Medulla oblongata (tissue), 1 donor: ENCODE results near the gene MPIG6B.

Experiments used
- DNase-seq: peaks from one replicate; pipeline ENCODE4 v3.0.0-alpha.2; 2015; ENCODE audit errors: extremely low spot score

The MPIG6B gene

GRCh38 chr6:31721351-31722020, 1.7 kb upstream of the MPIG6B start, which contains the start of gene LY6G6C:
Gene LY6G6C, minus strand, starts transcription at chr6:31721746. Its CDS starts 67 bp downstream, at chr6:31721679.
- DNase-seq = no peak

GRCh38 chr6:31722173-31722572, 1.0 kb upstream of the MPIG6B start:
- DNase-seq = no peak

- no peak for DNase-seq
Observed at GRCh38 chr6:31723980-31724691, 963 bp downstream of the MPIG6B start.

- no peak for DNase-seq
Observed at GRCh38 chr6:31725502-31726350, 2.6 kb downstream of the MPIG6B start.

GRCh38 chr6:31727034-31727716, 4.0 kb downstream of the MPIG6B start:
- DNase-seq = peak; percentile 63

DNA sequence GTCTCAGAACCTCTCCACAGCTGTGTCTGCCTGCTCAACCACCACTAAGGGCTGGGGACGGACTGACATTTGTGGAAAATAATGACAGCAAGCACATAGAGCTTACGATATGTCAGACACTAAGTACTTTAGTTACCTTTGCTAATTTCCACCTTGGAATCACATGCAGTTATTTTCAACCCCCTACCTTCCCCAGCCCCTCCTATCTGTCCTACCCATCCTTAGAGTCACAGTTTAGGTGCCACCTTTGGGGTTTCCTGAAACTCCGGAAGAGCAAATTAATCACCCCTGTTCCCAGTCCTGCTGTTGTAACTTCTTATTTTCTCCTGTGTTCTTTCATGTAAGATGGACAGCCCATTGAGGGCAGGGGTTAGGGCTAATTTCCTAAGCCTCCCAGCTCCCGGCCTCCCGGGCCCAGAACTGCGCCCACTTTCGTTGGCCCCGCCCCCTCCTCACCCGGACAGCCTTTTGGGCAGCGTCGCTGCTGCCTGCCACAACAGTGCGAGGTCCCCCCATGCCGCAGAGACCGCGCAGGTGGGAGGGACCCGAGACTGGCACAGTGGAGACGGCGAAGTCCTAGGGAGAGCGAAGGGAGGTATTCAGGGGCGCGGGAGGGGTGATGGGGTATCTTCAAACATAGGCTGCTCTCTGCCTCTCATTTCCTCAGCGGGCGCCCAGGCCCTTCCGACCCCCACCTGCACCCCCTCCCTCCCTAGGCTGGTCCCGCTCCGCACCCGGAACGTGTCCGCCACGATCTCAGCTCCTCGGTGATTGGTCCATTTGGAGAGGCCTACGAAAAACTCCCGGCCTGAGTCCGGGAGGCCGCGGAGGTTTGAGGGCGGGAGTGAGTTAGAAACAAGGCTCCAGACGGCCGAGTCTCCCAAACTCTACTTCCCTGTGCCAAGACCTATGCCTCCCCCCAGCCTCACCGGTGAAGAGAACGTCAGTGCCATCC, 4.8 kb downstream of the MPIG6B start:
- no peak for DNase-seq

DNA sequence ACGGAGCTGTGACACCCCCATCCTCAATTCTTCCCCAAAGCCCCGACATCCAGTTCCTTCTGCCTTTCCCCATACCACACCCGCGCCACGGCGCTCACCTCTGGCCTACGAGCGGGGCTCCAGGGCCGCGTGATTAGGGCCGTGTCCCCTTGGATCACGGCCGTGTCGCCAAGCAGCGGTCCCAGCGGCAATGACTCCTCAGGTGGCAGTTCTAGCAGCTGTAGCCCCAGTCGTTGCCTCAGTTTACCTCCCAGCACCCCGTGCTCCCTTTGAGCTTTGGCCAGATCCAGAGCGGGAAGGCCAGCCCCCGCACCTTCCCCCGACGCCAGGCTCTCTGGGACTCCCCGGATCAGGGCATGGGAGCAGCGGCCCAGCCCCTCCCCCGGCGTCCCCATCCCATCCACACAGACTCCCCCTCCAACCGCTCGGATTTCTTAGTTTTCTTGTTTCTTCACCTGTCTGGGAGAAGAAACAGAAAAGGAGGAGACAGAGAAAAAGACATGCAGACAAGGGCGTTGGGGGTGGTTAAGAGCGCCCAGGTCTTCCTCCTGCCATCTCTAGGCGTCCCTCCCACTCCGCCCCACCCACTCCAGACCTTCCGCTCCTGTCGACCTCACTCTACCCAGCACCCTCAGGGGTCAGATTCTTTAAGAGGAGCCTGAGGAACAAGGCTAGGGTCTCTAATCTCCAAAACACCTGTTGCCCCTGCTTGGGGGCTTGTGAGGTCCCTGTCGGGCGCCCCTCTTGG, 5.8 kb downstream of the MPIG6B start, which contains the start of gene DDAH2:
Gene DDAH2 (minus strand): TSS at position 533 of the 748 bp plus-strand sequence. CDS start 138 bp downstream, at position 395.
- no peak for DNase-seq

DNA sequence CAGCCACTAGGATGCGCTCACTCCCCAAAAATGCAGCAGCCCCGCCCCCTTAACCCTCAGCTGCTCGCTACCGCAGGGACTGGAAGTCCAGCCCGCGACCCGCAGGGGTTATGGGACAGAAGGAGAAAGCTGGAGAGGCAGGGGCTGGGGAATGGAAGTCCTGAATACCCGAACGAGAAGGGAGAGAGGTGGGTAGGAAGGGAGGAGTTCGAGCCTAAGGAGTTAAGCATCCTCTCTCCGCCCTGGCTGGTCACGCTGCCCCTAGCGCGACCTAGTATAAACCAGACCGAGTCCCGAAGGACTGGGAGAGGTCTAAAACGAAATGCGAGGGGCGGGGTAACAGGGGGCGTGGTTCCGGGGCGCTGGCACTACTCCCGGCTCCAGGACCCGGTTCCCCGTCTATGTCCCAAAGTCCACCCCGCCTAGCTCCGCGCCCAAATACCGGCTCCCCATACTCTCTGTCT, 6.4 kb downstream of the MPIG6B start:
- DNase-seq = peak; percentile 91

- DNase-seq = peak; percentile 89
Observed at GRCh38 chr6:31729979-31730630, 6.9 kb downstream of the MPIG6B start.

DNA sequence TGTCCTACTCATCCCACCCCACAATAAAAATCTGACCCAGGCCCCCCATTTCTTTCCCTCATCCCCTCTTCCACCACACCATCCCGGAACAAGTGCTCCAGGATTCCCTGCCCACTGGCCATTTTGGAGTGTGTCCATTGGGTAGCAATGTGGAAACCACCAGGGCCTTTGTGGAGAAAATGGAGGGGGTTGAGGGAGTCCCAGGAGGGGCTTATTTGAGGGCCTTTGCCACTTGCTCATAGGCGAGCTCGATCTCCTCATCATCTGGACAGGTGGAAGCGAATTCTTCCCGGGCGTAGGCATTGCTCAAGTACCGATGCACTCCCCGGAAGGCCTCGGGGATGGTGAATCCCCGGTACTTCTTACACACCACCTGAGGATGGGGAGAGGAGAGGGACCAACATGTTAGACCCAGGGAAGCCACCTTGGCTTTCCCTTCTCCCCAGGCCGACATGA, 7.5 kb downstream of the MPIG6B start:
- no peak for DNase-seq

- no peak for DNase-seq
Observed at GRCh38 chr6:31732029-31732428, 8.9 kb downstream of the MPIG6B start.

GRCh38 chr6:31733734-31734133, 10.6 kb downstream of the MPIG6B start:
- DNase-seq = no peak

DNA sequence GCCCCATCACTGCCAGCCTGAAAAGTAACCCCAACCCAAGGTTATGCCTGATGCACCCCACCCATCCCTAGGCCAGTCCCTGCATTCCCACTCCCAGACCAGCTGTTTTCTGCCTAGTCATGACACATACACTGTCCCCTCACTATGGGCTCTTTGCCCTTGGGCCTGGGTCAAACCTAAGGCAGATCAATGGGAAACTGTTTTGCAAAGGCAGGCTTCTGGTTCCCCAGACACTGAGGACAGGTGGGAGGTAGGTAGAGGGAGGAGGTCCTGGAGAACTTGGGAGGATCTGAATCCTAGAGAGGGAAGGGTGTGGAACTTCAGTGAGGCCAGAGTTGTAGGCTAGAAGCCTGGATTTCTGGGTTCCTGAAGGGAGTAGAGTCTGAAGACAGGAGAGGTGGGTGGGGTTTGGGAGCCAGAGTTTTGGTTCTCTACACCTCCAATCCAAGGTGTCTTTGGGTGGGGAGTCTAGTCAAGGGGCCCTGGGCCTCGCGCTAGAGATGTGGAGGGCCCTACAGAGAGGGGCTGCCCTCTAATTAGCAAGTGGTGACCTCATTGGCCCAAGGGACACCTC, 11.2 kb downstream of the MPIG6B start:
- no peak for DNase-seq

DNA sequence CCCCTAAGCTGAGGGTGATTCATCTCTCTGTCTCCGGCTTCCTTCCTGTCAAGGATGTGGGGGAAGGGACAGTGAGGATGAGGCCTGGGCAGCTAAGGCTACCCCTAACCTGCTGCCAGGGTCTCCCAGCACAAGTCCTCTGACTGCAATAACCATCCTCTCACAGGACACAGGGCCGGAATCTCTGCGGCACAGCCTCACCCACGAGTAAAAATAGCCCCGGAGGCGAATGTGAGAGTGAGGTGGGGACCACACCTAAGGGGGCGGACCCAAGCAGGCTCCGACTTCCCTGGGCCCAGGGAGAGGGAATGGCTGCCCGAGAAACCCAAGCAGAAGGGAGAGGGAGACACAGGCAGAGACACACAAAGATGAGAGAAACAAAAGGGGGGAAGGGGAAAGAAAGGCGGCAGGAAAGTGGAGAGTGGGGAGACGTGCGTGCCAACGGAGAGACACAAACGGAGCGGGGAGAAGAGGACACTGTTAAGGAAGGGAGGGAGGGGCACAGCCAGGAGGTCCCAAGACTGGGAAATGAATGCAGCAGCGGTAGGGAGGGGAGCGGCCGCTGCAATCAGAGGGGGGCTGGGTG, 11.7 kb downstream of the MPIG6B start:
- peak; percentile 33 for DNase-seq

GRCh38 chr6:31736021-31736767, 13.0 kb downstream of the MPIG6B start, which contains the start of gene CLIC1:
Gene CLIC1, minus strand, starts transcription at chr6:31736530. Its CDS starts 230 bp downstream, at chr6:31736300.
- peak; percentile 59 for DNase-seq

DNA sequence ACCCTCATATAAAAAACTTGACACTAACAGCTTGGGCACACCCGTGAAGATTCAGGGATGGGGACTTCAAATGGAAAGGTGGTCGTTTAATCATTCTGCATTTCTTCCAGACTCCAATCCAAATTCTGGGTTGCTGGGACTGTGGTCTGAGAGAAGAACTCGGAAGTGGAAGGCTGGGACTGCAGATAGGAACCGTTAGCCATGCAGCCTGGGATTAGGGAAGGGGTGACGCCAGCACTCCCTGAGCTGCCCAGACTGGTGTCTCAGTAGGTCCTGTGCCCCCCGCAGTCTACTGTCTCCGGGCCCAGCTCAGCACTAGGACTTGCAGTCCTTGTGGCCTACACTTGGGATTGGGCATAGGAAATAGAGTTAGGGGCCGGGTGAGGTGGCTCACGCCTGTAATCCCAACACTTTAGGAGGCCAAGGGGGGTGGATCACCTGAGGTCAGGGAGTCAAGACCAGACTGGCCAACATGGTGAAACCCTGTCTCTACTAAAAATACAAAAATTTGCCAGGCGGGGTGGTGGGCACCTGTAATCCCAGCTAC, 13.7 kb downstream of the MPIG6B start:
- DNase-seq = no peak
